Measurements from ENCODE around the gene TFR2. TPM values are rescaled to one million over a fixed set of nuclear protein-coding genes. Genes with fewer than 3 reads are reported as not detected.
A peak's percentile ranks its signal among the peaks of the same experiment; 100 is the strongest.

The TFR2 gene
- total and polyA plus RNA-seq, 3 donors from 2014 or later, result 0.87 to 1.5 (median 1.1) TPM

GRCh38 chr7:100623951-100624824, 17.2 kb downstream of the TFR2 start:
- Histone ChIP-seq H3K27me3 (no peaks in the 10 kb centered on the region), H3K4me1 (peaks cover 2% of the 10 kb centered on the region), H3K9me3 (no peaks in the 10 kb centered on the region), H3K36me3 (ENCODE audit: low read depth, missing control alignments) (no peaks in the 10 kb centered on the region), H3K4me3 (no peak overlapping the region), H3K27ac (no peak overlapping the region)
- no peak for TF ChIP-seq POLR2A (IDR thresholded peaks at IDR 0.05)
- no peak for TF ChIP-seq CTCF (IDR thresholded peaks at IDR 0.05)
- 83 to 87% methylated on average over 15 of the region's 15 CpGs for WGBS, 2 donors
- DNase-seq, result no peak
- intact Hi-C loops (cut with DNase I; ENCODE audit: low total_unique reads), result no loop called here

GRCh38 chr7:100621554-100621953, 19.8 kb downstream of the TFR2 start:
- intact Hi-C loops (cut with DNase I; ENCODE audit: low total_unique reads), result no loop called here
- Histone ChIP-seq H3K9me3 (no peaks in the 10 kb centered on the region), H3K27ac (peak overlapping the region in 1 of 2 donors; percentile 45), H3K36me3 (ENCODE audit: low read depth, missing control alignments) (no peaks in the 10 kb centered on the region), H3K4me3 (no peak overlapping the region), H3K27me3 (no peaks in the 10 kb centered on the region), H3K4me1 (no peaks in the 10 kb centered on the region)
- 50 to 51% methylated on average over 8 of the region's 8 CpGs for WGBS, 2 donors
- DNase-seq, result peak; percentile 59
- TF ChIP-seq CTCF (IDR thresholded peaks at IDR 0.05) (no peak), POLR2A (IDR thresholded peaks at IDR 0.05) (no peak)

- intact Hi-C loops (cut with DNase I; ENCODE audit: low total_unique reads), result no loop called here
- TF ChIP-seq CTCF (IDR thresholded peaks at IDR 0.05) (no peak), POLR2A (IDR thresholded peaks at IDR 0.05) (no peak)
- H3K36me3 ChIP-seq (ENCODE audit: low read depth, missing control alignments), result no peaks in the 10 kb centered on the region
- WGBS, 2 donors, result 94 to 96% methylated on average over 19 to 23 of the region's 23 CpGs
- H3K4me1 ChIP-seq, result no peaks in the 10 kb centered on the region
- no peaks in the 10 kb centered on the region for H3K27me3 ChIP-seq
- no peak for DNase-seq
- H3K27ac ChIP-seq, result no peak overlapping the region
- no peaks in the 10 kb centered on the region for H3K9me3 ChIP-seq
- H3K4me3 ChIP-seq, result no peak overlapping the region
Measured at GRCh38 chr7:100620804-100621203, 20.5 kb downstream of the TFR2 start.

GRCh38 chr7:100620239-100620638, 21.1 kb downstream of the TFR2 start:
- no peak for DNase-seq
- intact Hi-C loops (cut with DNase I; ENCODE audit: low total_unique reads), result no loop called here
- Histone ChIP-seq H3K4me3 (no peak overlapping the region), H3K4me1 (no peaks in the 10 kb centered on the region), H3K9me3 (no peaks in the 10 kb centered on the region), H3K36me3 (ENCODE audit: low read depth, missing control alignments) (no peaks in the 10 kb centered on the region), H3K27ac (no peak overlapping the region), H3K27me3 (no peaks in the 10 kb centered on the region)
- WGBS, 2 donors, result 94 to 97% methylated on average over 6 of the region's 6 CpGs
- no peak for TF ChIP-seq CTCF (IDR thresholded peaks at IDR 0.05)
- no peak for TF ChIP-seq POLR2A (IDR thresholded peaks at IDR 0.05)
